Breast epithelium (tissue), 3 donors: ENCODE data around the gene NOL3.

Experiments
- POLR2A ChIP-seq: fragments of 450-650 bp; IDR thresholded peaks from one replicate; pipeline ENCODE4 v1.6.1; 2016; ENCODE audit warnings: antibody characterized with exemption, mild to moderate bottlenecking, moderate library complexity
- POLR2AphosphoS5 ChIP-seq, 3 donors: sonication (generic); formaldehyde crosslinking; IDR thresholded peaks; one replicate each; pipeline ENCODE4 v1.6.1; 2017; ENCODE audit warnings: antibody characterized with exemption in 3 of 3
- TF ChIP-seq, protein P1 (sequence below), 3 donors: fragments of 450-650 bp; IDR thresholded peaks; one replicate each; pipeline ENCODE4 v1.5.1; 2016 to 2017; ENCODE audit warnings: antibody characterized with exemption in 3 of 3, mild to moderate bottlenecking in 3 of 3, moderate library complexity in 3 of 3

DNA sequence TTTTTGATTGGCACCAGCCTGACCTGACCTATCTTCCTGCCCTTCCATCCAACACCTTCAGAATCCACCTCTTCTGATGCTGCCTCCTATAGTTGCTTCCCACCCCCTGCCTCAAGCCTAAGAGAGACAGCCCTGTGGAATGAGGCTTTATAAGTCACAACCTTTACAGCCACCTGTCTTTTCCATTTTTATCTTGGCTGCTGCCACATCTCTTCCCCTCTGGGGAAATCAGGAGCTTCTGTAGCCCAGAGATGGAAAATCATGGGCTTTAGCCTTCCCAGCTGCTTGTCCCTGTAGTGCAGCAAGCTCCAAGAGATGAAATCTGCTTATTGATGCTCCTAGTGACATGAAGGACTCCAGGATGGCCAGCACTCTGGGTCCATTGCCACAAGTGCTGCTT lies 41.9 kb upstream of the NOL3 start:
- TF ChIP-seq, protein P1, sequence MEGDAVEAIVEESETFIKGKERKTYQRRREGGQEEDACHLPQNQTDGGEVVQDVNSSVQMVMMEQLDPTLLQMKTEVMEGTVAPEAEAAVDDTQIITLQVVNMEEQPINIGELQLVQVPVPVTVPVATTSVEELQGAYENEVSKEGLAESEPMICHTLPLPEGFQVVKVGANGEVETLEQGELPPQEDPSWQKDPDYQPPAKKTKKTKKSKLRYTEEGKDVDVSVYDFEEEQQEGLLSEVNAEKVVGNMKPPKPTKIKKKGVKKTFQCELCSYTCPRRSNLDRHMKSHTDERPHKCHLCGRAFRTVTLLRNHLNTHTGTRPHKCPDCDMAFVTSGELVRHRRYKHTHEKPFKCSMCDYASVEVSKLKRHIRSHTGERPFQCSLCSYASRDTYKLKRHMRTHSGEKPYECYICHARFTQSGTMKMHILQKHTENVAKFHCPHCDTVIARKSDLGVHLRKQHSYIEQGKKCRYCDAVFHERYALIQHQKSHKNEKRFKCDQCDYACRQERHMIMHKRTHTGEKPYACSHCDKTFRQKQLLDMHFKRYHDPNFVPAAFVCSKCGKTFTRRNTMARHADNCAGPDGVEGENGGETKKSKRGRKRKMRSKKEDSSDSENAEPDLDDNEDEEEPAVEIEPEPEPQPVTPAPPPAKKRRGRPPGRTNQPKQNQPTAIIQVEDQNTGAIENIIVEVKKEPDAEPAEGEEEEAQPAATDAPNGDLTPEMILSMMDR (IDR thresholded peaks at IDR 0.05), result no peak
- TF ChIP-seq POLR2A, result no peak
- TF ChIP-seq POLR2AphosphoS5 (IDR thresholded peaks at IDR 0.05), result no peak
